ENCODE results near the gene HGFAC.
"Not testable (repeated sequence)": the region's sequence is repeated elsewhere in the genome, so short reads cannot be mapped to it uniquely, and the experiment has no call there.

The HGFAC gene

DNA sequence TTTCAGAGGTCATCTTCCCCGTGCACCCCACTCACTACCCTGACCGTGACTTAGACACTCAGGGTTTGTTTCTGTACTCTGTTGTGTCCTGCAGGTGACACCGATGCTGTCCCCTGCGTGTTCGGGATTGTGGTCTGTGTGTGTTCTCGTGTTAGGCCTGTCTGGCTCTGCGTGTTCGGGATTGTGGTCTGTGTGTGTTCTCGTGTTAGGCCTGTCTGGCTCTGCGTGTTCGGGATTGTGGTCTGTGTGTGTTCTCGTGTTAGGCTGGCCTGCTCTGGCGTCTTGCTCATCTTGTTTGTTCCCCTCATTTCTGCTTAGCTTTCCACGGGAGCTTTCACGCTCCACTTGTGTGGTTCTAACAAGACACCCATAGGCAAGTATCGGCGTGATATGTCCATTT is 30.6 kb upstream of the HGFAC start:
- not testable (repeated sequence) for DNase-seq

DNA sequence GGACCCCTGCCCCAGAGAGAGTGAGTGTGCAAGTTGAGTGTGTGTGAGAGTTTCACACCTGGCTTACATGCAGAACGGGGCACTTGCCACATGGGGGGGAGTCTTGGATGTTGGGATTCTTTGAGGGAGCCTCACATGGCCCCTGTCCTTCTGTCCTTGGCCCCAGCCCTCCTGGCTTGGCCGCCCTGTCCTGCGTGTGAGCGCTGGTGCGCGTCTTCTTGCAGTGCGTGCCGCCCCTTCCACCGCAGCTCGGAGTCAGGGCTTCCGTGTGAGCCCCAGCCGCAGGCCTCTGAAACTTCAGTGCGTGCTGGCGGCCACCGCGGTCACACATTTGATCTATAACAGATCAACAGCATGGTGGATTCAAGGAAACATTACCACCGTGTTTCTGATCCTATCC is 30.1 kb upstream of the HGFAC start:
- no peak for DNase-seq

DNA sequence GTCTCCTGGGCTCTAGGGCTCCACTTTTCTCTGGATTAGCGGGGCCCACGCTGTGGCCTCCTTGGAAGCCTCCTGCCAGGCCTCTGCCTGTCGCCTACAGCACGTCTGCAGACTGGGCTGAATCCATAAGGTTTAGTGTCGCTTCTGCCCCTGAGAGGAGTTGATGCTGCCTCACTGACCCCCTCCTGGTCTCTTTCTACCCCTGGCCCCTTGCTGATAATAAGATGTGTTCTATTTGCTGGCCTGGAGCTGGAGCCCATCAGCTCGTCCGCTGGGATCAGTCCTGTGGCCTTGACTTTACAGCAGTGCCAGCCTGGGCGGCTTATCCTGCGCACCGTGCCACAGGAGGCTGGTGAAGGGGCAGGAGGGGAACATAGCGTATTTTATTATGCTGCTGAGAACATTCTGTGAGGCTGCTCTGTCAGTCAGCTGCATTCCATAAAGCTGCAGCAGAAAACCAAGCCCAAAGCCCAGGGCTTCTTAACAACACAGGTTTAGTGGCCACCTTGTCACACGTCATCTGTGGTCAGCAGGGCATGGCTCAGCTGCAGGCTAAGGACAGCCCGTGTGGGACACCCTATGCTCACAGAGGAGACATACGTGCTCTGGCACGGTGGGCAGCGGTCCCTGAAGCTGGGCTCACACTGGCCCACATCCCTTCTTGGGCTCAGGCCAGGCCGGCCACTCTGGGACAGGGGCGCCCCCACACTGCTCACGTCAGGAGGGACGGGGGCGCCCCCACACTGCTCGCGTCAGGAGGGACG is 29.3 kb upstream of the HGFAC start:
- no peak for DNase-seq

DNA sequence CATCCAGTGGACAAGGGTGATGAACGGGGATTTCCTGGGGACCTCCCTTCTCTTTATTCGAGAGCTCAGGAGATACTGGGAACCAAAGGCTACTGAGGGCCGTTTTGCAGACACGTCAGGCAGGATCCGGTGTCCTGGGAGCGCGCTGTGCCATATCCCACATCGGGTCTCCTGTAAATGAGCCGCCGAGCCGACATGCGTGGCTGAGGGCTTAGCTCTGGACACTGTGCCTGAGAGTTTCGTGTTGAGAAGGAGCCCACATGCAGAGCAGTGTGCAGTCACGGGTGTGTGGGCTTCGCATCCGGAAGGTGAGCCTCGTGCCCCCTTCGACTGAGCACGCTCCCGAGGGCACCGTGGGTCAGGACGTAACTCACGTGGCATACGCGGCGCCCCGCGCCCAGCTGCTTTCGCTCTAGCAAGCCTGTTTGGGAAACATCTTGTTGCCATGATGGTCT is 28.5 kb upstream of the HGFAC start:
- DNase-seq: peak; percentile 51

DNA sequence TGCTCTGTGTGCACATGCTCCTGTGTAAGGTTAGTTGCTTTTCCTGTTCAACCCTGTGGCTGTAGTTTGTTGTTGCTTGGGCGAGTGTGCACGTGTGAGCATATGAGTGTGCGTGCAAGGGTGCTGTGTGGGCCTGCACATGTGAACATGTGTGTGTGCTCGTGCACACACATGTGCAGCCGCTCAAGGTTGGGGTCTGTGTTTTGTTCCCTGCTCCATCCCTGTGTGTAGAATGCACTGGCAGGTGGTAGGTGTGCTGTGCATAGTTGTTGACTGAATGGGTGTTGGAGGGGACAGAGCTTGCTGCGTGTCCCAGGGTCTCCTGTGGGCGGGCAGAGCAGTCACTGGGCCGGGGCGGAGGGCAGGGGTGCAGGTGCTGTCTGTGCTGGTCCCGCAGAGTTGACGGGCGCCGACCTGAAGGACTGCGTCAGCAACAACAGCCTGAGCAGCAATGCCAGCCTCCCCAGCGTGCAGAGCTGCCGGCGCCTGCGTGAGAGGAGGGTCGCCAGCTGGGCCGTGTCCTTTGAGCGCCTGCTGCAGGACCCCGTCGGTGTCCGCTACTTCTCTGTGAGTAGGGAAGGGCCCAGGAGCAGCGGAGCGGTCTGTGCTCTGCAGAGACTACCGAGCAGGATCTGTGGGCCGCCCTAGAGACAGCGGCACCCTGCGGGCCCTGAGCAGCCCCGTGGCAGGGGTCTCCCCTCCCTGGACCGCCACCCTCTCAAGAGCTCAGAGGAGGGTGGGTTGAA is 27.9 kb upstream of the HGFAC start:
- peak; percentile 56 for DNase-seq

DNA sequence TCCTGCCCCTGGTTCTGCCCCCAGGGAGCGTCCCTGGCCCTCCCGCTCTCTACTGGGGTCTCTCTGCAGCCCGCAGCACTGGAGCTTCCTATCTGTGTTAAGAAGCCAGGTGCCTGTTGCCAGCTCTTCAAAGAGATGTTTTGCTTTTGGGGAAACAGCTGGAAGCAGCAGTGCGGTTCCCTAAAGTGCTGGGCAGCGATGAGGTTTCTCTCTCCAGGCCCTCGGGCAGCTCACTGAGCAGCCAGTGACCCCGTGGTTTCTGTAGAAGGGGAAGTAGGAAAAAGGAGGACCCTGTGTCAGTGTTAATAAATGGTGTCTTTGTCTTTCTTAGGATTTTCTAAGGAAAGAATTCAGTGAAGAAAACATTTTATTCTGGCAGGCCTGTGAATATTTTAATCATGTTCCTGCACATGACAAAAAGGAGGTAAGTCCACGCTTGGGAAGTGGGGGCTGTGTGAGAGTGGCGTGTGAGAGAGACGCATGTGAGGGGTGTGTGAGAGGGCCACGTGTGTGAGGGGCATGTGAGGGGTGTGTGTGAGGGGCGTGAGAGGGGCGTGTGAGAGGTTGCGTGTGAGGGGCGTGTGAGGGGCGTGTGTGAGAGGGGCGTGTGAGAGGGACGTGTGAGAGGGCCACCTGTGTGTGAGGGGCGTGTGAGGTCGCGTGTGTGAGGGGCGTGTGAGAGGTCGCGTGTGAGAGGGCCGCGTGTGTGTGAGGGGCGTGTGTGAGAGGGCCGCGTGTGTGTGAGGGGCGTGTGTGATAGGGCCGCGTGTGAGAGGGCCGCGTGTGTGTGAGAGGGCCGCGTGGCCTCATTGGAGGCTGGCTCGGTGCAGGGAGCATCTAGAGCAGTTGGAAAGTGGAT is 27.1 kb upstream of the HGFAC start:
- no peak for DNase-seq

DNA sequence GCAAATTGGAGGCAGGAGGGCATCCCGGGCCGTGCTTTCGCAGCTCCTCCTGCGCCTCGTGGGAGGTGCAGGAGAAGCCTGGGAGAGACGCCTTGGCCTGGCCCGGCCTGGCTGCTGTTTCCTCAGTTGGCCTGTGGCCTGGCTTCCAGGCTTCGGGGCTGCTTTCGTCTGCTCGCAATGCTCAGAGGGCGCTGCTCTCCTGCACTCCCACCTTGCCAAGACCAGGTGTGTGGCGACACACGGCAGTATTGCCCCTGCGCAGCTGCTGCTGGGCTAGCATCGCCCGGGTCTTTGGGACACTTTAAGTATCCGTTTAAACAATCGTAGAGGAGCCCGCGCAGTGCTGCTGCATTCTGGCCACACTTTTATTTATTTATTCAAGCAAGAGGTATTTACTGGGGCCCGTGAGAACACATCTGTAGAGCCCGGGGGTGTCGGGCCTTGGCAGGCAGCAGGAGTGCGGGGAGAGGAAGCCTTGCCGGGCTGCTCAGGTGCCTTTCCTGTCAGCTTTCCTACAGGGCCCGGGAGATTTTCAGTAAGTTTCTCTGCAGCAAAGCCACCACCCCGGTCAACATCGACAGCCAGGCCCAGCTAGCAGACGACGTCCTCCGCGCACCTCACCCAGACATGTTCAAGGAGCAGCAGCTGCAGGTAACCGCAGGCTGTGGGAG is 26.2 kb upstream of the HGFAC start:
- DNase-seq: no peak

DNA sequence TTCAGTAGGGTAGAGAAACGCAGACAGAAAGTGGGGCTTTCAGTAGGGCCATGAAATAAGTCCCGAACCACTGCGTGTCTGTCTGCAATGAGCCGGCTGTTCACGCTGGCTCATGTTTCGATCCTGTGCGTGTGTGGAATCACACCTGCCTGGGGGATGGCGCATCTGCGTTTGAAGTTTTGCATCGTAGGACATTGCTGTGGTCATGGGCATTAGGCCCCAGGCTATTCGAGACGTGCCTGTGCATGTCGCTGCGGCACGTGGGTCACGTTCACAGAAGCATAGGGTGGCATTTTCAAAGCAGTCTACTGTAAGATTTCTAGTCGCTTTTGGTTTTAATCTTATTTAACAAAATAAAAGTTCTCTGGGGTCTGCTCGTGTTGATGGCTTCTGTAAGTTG is 25.5 kb upstream of the HGFAC start:
- no peak for DNase-seq

DNA sequence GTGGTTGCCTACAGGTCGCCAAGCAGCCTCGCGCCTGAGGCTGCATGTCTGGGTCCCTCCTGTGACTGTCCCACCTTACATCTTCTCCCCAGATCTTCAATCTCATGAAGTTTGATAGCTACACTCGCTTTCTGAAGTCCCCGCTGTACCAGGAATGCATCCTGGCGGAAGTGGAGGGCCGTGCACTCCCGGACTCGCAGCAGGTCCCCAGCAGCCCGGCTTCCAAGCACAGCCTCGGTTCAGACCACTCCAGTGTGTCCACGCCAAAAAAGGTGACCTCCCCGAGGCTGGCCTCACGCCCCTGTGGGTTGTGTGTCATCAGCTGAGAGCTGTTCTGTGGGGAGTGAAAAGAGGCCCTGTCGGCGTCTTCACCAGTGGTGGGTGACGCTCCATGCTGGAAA is 24.9 kb upstream of the HGFAC start:
- no peak for DNase-seq

DNA sequence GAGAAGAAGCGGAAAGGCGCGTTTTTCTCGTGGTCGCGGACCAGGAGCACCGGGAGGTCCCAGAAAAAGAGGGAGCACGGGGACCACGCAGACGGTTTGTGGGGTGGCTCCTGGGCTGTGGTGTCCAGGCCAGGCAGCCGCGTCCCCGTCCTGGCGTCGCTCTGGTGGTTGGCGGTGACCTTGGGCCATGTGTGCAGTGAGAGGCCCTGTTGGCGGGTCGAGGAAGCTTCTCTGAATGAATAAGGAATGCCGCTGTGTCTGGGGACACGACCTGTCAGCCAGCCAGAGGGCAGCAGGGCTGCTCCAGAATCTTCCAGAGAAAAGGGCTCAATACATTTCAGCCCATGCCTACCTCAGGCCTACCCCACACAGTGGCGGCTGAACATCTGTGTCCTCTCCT is 24.3 kb upstream of the HGFAC start:
- DNase-seq: no peak

DNA sequence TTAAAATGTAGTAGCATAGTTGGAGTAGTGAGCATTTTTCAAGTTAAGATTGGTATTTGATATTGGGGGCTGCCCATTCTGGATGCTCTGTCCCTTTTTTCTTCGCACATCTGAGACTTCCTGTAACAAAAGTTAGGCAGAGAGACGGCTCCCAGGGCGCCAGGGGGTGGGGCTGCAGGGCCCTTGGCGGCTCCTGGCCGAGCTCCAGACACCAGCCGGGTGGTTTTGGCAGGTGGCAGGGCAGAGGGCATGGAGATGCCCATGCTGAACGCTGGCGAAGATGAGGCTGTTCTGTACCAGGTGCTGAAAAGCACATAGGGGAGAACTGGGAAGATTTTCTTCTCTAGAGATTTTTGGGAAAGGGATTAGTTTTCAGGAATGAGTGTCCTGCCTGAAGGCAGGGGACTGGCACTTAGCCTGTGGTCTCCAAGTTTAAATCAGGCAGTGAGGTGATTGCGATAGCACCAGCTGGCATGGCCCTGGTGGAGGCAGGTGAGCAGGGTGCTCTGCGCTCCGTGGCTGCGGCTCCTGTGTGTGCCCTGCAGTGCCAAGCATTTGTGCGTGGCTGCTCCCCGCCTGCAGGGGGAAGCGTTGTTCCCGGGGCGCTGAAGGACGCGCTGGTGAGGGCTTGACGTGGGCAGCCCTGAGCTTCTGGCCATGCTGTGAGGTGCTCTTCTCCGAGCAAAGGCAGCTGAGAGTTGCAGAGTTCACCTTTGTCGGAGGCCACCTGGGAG is 23.6 kb upstream of the HGFAC start:
- no peak for DNase-seq

DNA sequence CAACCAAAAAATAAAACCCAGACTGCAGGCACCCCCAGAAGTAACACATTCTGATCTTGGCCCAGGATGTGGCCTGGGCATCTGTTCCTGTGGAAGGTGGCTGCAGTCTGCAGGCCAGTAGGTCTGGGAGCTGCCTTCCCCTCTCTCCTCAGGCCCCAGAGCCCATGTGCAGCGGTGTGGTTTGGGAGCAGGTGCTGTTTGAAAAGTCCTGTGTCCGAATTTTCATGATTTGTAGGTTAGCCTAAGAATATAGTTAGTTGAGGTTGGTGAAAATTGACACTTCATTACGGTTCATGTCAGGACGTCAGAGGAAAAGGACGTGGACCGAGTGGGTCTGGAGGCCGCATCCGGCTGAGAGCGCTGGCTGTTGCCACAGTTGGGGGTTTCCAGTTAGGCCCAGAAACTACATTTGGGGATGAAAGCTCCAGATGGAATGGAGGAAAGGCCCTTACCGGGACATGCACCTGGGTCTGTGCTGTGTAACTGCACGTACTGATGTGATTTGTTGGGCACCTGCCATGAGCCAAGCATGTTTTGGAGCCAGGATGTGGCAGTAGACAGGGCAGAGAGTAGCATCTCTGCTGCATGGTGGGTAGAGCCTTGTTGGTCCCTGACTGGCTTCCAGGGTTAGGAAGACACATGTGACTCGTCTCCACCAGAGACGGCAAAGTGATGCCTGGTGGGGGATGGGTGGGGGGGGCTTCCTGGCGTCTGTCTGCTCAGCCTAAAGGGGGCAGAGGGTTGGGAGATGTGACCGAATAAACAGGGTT is 21.7 kb upstream of the HGFAC start:
- no peak for DNase-seq

DNA sequence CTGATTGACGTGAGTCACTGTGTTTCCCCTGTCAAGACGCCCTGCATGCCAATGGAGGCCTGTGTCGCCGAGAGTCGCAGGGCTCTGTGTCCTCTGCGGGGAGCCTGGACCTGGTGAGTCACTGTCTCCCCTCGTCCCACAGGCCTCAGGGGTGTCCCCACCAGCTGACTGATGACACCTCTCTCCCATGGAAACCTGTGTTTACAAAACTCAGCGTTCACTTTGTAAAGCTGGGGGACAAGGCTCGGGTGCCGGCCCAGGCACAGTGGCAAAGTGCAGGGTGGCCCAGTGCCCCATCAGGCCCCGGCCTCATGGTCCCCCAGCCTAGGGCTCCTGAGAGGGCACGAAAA is 21.2 kb upstream of the HGFAC start:
- no peak for DNase-seq

DNA sequence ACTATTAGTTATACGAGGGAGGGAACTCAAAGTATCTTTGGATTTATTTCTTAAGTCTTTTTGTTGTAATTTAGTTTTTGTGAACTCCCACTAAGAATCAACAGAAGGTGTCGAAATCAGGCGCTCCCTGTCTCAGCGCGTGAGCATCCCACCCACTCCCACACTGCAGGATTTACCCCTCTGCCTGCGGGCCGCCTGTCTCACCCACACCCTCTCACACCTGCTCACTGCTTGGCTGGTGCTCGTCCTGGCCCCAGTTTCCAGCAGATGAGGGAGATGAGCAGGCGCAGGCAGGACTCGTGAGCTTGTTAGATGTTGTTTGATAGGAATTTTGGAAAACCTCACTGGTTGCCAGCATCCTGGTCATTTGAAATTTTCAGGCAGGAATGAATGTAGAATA is 20.8 kb upstream of the HGFAC start:
- DNase-seq: no peak

DNA sequence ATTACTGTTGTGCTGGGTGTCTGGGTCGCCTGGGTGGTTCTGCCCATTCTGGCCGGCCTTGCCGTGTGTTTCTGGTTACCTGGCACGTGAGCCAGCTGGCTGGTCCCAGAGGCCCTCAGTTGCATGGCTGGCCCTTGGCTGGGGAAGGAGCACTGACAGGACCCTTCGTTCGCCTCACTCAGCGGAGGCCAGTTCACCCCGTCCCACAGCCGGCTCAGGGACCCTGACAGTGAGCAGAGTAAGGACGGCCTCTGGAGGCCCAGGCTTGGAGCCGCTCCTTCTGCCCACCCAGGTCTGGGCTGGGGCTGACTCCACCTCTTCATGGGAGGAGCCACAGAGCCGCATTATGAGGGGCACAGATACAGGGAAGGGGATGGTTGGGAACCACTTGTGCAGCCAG is 20.3 kb upstream of the HGFAC start:
- no peak for DNase-seq

DNA sequence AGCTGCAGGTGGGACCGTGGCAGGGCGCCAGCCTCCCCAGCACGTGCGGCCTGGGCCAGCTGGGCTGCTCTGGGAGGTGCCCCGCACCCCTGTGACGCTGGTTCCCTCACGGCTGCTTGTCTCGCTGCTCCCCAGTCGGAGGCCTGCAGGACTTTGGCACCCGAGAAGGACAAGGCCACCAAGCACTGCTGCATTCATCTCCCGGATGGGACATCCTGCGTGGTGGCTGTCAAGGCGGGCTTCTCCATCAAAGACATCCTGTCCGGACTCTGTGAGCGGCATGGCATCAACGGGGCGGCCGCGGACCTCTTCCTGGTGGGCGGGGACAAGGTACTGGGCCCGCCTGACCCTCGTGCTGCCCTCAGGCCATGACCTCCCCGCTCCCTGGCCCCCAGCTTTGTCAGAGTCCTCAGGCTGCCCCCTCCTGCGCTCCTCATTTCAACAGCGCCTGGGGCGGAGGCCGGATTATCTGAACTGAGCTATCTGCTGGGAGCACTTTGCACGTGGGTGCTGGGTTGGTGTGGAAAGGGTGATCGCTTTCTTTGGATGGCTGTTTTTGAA is 19.4 kb upstream of the HGFAC start:
- no peak for DNase-seq

DNA sequence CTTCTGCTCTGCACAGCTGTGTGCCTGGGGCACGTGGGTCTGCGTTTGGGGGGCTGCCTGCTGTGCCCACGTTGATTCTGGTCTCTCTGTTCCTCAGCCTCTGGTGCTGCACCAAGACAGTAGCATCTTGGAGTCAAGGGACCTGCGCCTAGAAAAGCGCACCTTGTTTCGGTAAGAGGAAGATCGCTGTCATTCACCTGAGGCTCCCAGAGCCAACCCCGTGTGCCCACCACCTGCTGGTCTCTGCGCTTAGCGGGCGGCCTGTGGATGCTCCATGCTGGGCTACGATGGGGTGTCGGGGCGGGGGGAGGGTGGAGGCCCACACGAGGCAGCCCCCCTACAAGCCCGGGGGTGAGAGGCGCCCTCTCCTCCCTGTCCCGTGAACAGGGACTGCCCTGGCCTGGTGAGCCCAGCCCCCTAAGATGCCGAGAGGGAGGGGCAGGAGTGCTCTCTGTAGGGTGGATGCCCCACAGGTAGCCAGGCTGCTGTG is 18.9 kb upstream of the HGFAC start:
- DNase-seq: no peak

DNA sequence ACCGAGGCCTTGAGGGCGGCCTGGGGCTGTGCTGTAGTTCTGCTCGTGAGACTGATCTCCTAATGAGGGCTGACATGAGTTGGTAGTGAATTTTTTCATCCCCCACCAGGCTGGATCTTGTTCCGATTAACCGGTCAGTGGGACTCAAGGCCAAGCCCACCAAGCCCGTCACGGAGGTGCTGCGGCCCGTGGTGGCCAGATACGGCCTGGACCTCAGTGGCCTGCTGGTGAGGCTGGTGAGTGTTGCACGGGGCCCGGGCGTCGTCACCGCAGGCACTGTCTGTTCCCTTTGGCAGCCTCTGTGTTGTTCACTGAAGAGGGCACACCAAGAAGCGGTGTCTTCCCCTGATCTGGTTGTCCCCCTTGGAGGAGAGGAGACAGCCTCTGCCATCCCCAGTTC is 18.4 kb upstream of the HGFAC start:
- DNase-seq: no peak

DNA sequence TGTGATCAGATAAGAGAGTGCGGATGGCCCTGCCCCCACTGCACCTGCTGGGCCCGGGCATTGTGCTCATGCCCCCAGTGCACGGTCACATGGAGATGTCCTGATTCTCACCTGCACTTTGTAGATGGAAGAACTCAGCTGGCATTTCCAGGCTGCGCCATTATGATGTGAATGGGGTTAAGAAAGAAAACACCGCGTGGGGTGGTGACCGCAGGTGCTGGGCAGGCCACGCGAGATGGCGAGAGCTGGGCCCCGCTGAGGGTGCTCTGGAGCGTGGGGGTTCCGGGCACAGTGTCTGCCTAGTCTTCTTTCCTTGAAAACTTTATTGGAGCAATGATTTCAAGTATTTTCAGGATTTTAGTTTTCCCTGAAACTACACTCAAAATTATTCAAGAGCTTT is 17.8 kb upstream of the HGFAC start:
- no peak for DNase-seq

DNA sequence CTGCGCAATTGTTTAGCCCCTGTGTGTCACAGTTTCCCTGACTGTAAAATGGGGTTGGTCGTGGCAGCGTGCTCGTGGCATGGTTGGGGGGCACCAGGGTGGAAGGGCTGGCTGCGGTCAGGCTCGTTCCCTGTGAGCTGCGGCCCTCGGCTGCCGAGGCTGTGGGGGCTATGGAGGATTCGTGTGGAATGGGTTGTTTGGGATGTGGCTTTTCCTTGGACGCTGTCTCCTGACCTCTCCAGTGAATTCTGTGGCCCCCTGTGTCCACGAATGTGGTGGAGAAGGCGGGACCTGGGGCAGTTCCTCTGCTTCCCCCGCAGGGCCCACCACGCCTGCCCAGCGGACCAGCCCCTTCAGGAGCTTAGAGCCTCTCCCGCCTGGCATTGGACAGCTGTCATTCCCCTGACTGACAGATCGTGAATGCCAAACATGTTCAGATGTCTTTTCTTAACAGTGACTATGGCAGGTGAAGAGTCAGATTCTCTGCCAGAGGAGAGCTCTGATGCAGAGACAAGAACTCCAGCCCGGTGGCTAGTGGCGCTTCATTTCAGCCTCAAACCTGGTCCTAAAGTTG is 17.2 kb upstream of the HGFAC start:
- DNase-seq: no peak
